HFF-Myc (cell line): ENCODE measurements around the gene CEP70.

Experiments used
- DNase-seq: peaks from one replicate; pipeline ENCODE4 v3.0.0-alpha.2; 2011; ENCODE audit warnings: low read depth; ENCODE audit errors: extremely low read depth
- H3K4me3 ChIP-seq: replicated peaks from 2 replicates; pipeline ENCODE4 v1.5.1; 2011; ENCODE audit warnings: low read depth, mild to moderate bottlenecking, control low read depth, low read length
- TF ChIP-seq, protein P1 (sequence below): IDR thresholded peaks from 2 replicates; pipeline ENCODE4 v1.5.1; 2012; ENCODE audit warnings: mild to moderate bottlenecking, low read depth, low read length, control low read depth; ENCODE audit errors: missing control alignments

The CEP70 gene

GRCh38 chr3:138460536-138461205 is 133.4 kb downstream of the CEP70 start:
- TF ChIP-seq, protein P1, sequence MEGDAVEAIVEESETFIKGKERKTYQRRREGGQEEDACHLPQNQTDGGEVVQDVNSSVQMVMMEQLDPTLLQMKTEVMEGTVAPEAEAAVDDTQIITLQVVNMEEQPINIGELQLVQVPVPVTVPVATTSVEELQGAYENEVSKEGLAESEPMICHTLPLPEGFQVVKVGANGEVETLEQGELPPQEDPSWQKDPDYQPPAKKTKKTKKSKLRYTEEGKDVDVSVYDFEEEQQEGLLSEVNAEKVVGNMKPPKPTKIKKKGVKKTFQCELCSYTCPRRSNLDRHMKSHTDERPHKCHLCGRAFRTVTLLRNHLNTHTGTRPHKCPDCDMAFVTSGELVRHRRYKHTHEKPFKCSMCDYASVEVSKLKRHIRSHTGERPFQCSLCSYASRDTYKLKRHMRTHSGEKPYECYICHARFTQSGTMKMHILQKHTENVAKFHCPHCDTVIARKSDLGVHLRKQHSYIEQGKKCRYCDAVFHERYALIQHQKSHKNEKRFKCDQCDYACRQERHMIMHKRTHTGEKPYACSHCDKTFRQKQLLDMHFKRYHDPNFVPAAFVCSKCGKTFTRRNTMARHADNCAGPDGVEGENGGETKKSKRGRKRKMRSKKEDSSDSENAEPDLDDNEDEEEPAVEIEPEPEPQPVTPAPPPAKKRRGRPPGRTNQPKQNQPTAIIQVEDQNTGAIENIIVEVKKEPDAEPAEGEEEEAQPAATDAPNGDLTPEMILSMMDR: no peak

GRCh38 chr3:138459619-138460535 is 134.2 kb downstream of the CEP70 start:
- no peak for DNase-seq

More at GRCh38 chr3:138460536-138461205, 133.4 kb downstream of the CEP70 start:
- DNase-seq: no peak
- no peak overlapping the region for H3K4me3 ChIP-seq

GRCh38 chr3:138458774-138459499 is 135.1 kb downstream of the CEP70 start:
- TF ChIP-seq, protein P1: no peak
- no peak for DNase-seq
- no peak overlapping the region for H3K4me3 ChIP-seq

More at GRCh38 chr3:138459619-138460535, 134.2 kb downstream of the CEP70 start:
- H3K4me3 ChIP-seq: no peak overlapping the region
- TF ChIP-seq, protein P1: no peak

DNA sequence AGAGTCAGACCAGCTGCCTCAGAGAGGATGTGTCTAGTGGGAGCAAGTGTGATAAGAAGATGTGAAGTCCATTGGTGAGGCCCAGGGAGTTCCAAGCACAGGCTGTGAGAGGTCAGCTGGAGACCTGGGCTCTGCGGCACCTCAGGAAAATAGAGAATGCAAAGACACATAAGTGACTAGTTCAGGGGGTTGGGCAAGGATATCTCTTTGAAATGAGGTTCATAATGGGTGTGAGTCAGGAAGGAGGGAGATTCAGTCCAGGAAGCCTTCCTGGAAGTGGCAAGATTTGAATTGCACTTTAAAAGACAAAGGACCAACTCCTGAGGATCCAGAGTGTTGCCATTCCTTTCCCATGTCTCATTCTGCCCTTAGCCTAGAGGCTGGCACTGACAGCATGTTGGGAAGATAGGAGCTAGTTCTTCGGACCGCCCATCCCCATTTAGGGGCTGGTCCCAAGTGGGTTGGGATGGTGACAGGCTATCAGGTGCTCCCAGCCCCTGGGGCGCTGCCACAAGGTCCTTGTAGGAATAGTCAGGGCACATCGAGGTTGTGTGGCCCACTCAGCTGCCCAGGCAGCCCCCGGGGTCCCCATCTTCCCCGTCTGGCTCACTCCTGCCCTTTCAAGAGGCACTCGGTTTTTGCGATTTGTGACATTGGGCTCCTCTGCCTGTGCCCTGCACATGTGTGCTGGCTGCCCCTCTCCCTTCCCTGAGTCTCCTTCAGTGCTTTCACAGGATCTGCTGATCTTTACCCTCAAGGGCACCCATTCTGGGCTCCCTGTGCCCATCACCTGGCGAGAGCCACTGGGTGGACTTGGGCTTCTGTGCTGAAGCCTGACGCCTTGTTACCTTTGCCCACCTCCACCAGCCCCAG is 136.0 kb downstream of the CEP70 start:
- no peak for DNase-seq
- TF ChIP-seq, protein P1: no peak
- no peak overlapping the region for H3K4me3 ChIP-seq

- TF ChIP-seq, protein P1: no peak
- DNase-seq: no peak
- no peak overlapping the region for H3K4me3 ChIP-seq
Observed at GRCh38 chr3:138456961-138457862, 136.8 kb downstream of the CEP70 start.
